Measurements from ENCODE around the gene ST3GAL3.

The ST3GAL3 gene

DNA sequence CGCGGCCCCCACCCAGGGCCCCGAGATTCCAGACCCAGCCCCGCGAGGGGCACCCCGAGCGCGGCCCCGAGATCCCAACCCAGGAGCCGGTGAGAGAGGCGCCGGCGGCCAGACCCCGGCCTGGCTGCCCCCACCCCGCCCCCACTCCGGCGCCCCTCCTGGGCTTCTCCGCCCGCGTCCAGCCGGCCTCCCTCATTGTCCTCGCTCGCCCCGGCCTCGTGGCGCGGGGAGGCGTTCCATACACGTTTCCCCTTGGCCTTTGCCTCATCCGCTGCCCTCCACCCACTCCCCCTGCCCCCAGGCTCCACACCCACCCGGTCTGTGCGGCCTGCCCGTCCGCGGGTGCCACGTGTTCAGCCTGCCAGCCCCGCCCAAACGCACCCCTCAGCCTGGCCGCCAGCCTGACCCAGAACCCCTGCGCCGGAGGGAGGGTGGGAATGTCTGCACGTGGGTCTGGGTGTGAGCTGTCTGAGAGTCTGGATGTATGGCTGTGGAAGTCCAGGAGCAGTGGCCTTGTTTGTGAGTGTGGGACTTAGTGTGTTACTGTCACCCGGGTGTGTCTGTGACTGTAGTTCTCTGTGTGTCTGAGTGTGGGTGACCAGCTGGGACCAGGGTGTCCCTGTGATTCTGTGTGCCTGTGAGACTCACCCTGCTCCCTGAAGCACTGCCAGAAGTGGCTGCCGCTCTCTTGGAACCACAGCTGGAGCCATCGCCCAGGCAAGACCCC lies 272.4 kb downstream of the ST3GAL3 start:
- no peak for DNase-seq (ENCODE audit: low read depth)

DNA sequence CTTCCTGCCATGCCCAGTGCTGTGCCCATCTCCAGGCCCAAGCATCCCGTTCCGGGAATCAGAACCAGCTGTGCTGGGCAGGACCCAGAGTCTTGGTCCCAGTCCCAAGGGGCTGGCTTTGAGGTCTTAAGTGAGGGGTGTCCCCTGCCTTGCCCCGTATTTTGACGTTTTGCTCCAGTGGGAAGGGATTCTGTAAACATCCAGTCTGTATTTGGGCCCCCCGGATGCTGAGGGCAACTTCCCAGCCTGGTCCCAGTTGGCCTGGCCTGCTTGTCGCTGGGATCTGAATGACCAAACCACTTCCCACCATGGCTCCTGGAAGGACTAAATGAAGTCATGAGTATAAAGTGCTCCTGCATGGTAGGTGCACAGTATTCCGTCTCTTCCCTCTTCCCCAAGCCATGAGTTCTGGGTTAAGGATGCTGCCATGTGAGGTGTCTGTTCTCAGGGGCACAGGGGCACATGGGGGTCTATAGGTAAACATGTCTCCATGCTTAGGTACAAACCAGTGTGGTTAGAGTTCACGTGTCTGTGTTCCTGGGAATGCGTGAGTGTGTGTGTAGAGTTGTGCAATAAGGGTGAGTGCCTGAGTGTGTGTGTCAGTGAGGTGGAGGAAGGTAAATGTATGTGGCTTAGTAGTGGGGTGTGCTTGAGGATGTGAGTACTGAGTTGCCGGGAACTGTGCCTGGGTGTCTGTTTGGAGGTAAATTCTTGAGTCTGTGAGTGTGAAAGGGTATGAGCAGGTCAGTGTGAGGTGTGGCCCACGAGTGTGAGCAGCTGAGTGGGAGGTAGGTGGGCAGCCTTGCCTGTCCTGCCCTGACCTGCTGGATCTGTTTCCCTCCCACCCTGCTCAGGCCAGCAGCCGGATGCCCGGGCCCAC lies 273.2 kb downstream of the ST3GAL3 start:
- no peak for DNase-seq (ENCODE audit: low read depth)
- H3K4me3 ChIP-seq (ENCODE audit: low read depth, low read length) = peak overlapping the region; percentile 60

More for the DNA sequence above, 272.4 kb downstream of the ST3GAL3 start:
- peak overlapping the region; percentile 60 for H3K4me3 ChIP-seq (ENCODE audit: low read depth, low read length)

Measured in skeletal muscle cell (primary cell).